ENCODE results near the gene AKR1E2.

The AKR1E2 gene

GRCh38 chr10:4851176-4851575, 25.2 kb downstream of the AKR1E2 start:
- H3K36me3 ChIP-seq (ENCODE audit: control insufficient read depth, low read length) = no peaks in the 10 kb centered on the region
- H3K9me2 ChIP-seq (replicated peaks; ENCODE audit: control insufficient read depth, low read length) = no peaks in the 10 kb centered on the region
- H3K4me2 ChIP-seq (ENCODE audit: low read length) = no peak overlapping the region
- no peak overlapping the region for H3K4me3 ChIP-seq (ENCODE audit: low read length)
- H3K4me1 ChIP-seq (ENCODE audit: control insufficient read depth, low read length) = peaks cover 9% of the 10 kb centered on the region
- no peaks in the 10 kb centered on the region for H3K79me2 ChIP-seq (ENCODE audit: control insufficient read depth, low read length)
- H3K27me3 ChIP-seq (ENCODE audit: control insufficient read depth, low read length) = peaks cover 3% of the 10 kb centered on the region; the same call in 1 of the 2 replicates
- no peak for TF ChIP-seq EZH2phosphoT487 (IDR thresholded peaks at IDR 0.05; ENCODE audit: borderline replicate concordance, low read length)
- TF ChIP-seq CTCF (IDR thresholded peaks at IDR 0.05; ENCODE audit: low read depth, low read length, poor library complexity, severe bottlenecking) = no peak
- H4K20me1 ChIP-seq (ENCODE audit: control insufficient read depth, insufficient read depth, low read depth, low read length) = no peaks in the 10 kb centered on the region
- no peaks in the 10 kb centered on the region for H3K9me3 ChIP-seq (ENCODE audit: control insufficient read depth, insufficient read depth, low read length)
- H3F3A ChIP-seq (ENCODE audit: control insufficient read depth, insufficient read depth) = no peaks in the 10 kb centered on the region
- H3K27ac ChIP-seq (ENCODE audit: low read depth, low read length) = no peak overlapping the region

DNA sequence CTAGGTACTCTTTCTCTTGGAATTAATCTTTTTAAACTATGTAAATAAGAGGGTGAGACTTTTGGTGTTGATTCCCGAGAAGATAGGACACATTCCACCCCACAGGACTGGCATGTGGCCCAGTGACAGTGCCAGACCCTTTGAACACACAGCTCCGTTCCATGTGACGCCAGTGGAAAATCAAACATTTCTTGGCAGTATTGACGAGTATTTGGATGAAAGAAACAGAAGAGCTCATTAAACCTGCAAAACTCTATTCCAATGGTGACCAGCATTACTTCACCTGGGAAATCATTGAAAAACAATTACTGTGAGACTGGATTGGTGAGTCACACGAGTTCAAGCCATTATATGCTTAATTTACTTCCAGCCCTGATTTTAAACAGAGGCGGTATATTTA, 25.8 kb downstream of the AKR1E2 start:
- no peaks in the 10 kb centered on the region for H3K79me2 ChIP-seq (ENCODE audit: control insufficient read depth, low read length)

DNA sequence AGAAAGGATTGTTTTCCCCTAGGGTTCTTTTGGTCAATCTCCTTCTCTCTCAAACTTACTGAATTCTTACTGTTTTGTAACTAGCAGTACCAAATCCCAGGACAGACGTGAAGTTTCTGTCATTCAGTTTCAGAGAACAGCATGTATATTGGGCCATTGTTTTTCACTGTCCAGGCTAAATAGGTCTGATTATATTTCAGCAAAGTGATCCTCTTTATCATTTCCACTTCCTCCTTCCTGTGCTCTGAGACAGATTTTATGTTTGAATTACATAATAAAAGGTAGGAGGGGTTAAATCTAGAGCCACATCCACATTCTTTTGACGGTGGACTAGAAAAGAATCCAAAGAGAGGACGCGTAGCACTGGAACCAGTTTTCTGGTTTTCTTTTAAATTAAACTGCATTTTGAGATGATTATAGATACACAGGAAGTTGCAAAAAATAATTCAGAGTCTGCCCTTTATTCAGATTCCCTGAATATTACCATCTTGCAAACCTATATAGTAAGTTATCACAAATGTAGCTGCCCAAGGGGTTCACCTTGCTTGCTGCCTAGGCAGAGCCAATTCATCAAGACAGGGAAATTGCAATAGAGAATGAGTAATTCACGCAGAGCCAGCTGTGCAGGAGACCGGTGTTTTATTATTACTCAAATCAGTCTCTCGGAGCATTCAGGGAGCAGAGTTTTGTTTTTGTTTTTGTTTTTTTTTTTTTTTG, 40.1 kb downstream of the AKR1E2 start:
- Histone ChIP-seq H3K4me2 (ENCODE audit: low read length) (no peak overlapping the region), H3K79me2 (ENCODE audit: control insufficient read depth, low read length) (no peaks in the 10 kb centered on the region), H4K20me1 (ENCODE audit: control insufficient read depth, insufficient read depth, low read depth, low read length) (no peaks in the 10 kb centered on the region), H3F3A (ENCODE audit: control insufficient read depth, insufficient read depth) (no peaks in the 10 kb centered on the region), H3K36me3 (ENCODE audit: control insufficient read depth, low read length) (no peaks in the 10 kb centered on the region), H3K27ac (ENCODE audit: low read depth, low read length) (no peak overlapping the region), H3K9me3 (ENCODE audit: control insufficient read depth, insufficient read depth, low read length) (no peaks in the 10 kb centered on the region), H3K27me3 (ENCODE audit: control insufficient read depth, low read length) (no peaks in the 10 kb centered on the region; the same call in 1 of the 2 replicates), H3K4me1 (ENCODE audit: control insufficient read depth, low read length) (no peaks in the 10 kb centered on the region), H3K9me2 (replicated peaks; ENCODE audit: control insufficient read depth, low read length) (no peaks in the 10 kb centered on the region), H3K4me3 (ENCODE audit: low read length) (no peak overlapping the region)
- TF ChIP-seq EZH2phosphoT487 (IDR thresholded peaks at IDR 0.05; ENCODE audit: borderline replicate concordance, low read length) (no peak), CTCF (IDR thresholded peaks at IDR 0.05; ENCODE audit: low read depth, low read length, poor library complexity, severe bottlenecking) (no peak)

More for the DNA sequence above, 25.8 kb downstream of the AKR1E2 start:
- Histone ChIP-seq H3K27ac (ENCODE audit: low read depth, low read length) (no peak overlapping the region), H4K20me1 (ENCODE audit: control insufficient read depth, insufficient read depth, low read depth, low read length) (no peaks in the 10 kb centered on the region), H3K36me3 (ENCODE audit: control insufficient read depth, low read length) (no peaks in the 10 kb centered on the region), H3K4me2 (ENCODE audit: low read length) (no peak overlapping the region), H3K9me3 (ENCODE audit: control insufficient read depth, insufficient read depth, low read length) (no peaks in the 10 kb centered on the region), H3K4me3 (ENCODE audit: low read length) (no peak overlapping the region), H3K4me1 (ENCODE audit: control insufficient read depth, low read length) (peaks cover 9% of the 10 kb centered on the region), H3K9me2 (replicated peaks; ENCODE audit: control insufficient read depth, low read length) (no peaks in the 10 kb centered on the region), H3F3A (ENCODE audit: control insufficient read depth, insufficient read depth) (no peaks in the 10 kb centered on the region), H3K27me3 (ENCODE audit: control insufficient read depth, low read length) (peaks cover 3% of the 10 kb centered on the region; the same call in 1 of the 2 replicates)
- TF ChIP-seq CTCF (IDR thresholded peaks at IDR 0.05; ENCODE audit: low read depth, low read length, poor library complexity, severe bottlenecking) = no peak
- TF ChIP-seq EZH2phosphoT487 (IDR thresholded peaks at IDR 0.05; ENCODE audit: borderline replicate concordance, low read length) = no peak
